ENCODE data around the gene SLC31A1.

DNA sequence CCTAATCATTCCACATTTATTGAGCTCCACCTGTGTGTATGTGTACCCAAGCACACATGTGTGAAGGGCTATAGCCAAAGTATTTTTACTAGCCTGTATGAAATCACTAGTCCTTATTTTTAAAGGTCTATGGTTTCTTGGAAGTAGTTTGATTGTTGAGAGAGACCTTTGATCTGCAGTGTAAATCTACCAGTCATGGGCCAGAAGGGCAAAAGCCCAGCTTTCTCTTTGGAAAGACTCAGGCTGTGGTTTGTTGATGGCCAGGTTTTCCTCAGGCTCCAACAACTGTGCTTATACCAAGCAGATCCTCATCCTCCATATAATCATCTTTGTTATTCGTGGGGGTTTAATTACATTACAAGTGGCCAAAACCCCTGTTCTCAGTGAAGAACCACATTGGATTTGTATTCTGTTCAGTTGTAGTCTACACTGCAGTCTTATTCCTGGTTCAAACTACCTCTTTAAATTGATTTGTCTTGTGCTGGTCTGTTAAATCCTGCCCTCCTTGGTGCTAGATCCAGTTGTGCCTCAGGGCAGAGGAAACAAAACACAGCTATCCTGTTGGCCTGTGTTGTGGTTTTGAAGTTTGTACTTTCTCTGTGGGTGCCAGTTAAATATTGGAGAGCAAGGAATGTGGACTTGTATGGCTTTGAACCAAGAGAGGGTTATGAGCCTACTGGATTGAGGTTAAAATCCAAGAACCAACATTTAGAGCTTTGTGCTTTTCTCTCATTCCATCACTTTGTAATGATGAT, 40.8 kb downstream of the SLC31A1 start:
- no peak for TF ChIP-seq CTCF (IDR thresholded peaks at IDR 0.05; ENCODE audit: insufficient read depth, low read length)
- TF ChIP-seq SPI1 (IDR thresholded peaks at IDR 0.05; ENCODE audit: borderline replicate concordance, low read depth), result no peak
